DOHH2 (cell line): Measurements from ENCODE around the gene DAGLA.

Experiments used
- EZH2phosphoT487 ChIP-seq: fragments of 200-600 bp; sonication (generic); IDR thresholded peaks from 2 replicates; pipeline ENCODE4 v1.6.1; 2017; ENCODE audit warnings: borderline replicate concordance, mild to moderate bottlenecking, antibody characterized with exemption, low read length, moderate library complexity, mixed read lengths
- TF ChIP-seq, protein P1 (sequence below): fragments of 200-600 bp; sonication (generic); IDR thresholded peaks from one replicate; pipeline ENCODE4 v1.5.1; 2014; ENCODE audit warnings: antibody characterized with exemption, mild to moderate bottlenecking, low read depth, low read length; ENCODE audit not compliant: poor library complexity, severe bottlenecking

DNA sequence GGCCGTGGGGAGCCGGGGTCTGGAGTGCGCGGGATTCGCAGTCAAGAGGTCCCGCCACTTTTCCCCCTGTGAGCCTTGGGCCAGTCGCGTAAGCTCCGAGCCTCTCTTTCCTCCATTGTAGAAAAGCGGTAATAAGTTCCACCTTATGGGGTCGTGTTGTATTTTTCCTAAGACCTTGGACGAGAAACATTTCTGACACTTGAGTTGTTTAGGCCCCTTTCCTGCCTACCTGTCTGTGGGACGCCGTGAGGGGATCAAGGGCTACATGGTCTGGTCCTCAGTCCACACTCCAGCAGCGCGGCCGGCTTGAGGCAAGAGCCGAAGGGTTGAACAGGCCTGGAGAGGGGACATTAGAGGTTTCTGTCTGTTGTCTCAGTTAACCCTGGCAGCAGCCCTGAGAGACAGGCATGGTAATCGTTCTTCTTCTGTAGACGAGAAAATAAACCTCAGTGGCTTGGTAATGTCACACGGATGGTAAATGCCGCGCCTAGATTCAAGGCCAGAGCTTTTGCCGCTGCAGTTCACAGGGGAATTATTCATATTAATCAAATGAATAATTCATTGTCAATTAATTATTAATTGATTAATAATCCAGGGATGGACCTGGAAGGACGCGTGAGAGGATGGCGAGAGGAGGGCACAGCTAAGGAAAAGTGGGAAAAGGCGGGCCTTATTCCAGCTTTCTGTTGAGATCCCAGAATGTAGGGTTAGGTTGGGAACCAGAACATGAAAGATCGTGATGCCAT lies 113.1 kb downstream of the DAGLA start:
- TF ChIP-seq, protein P1, sequence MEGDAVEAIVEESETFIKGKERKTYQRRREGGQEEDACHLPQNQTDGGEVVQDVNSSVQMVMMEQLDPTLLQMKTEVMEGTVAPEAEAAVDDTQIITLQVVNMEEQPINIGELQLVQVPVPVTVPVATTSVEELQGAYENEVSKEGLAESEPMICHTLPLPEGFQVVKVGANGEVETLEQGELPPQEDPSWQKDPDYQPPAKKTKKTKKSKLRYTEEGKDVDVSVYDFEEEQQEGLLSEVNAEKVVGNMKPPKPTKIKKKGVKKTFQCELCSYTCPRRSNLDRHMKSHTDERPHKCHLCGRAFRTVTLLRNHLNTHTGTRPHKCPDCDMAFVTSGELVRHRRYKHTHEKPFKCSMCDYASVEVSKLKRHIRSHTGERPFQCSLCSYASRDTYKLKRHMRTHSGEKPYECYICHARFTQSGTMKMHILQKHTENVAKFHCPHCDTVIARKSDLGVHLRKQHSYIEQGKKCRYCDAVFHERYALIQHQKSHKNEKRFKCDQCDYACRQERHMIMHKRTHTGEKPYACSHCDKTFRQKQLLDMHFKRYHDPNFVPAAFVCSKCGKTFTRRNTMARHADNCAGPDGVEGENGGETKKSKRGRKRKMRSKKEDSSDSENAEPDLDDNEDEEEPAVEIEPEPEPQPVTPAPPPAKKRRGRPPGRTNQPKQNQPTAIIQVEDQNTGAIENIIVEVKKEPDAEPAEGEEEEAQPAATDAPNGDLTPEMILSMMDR = no peak
- no peak for TF ChIP-seq EZH2phosphoT487
